Ovary (tissue), 3 donors: ENCODE measurements around the gene TTC23.

ENCODE experiments used
- POLR2A ChIP-seq: fragments of 450-650 bp; IDR thresholded peaks from one replicate; pipeline ENCODE4 v1.6.1; 2017; ENCODE audit warnings: antibody characterized with exemption, mild to moderate bottlenecking, moderate library complexity
- TF ChIP-seq, protein P1 (sequence below), 3 donors: fragments of 450-650 bp in 2 of 3; fragments of 200-600 bp in 1 of 3; IDR thresholded peaks; one replicate each; pipeline versions ENCODE4 v1.5.1 to v1.8.0; 2016 to 2022; ENCODE audit warnings: antibody characterized with exemption in 3 of 3, mild to moderate bottlenecking in 1 of 3
- donor health status: DM: no; HTN: no; CAD: no.

DNA sequence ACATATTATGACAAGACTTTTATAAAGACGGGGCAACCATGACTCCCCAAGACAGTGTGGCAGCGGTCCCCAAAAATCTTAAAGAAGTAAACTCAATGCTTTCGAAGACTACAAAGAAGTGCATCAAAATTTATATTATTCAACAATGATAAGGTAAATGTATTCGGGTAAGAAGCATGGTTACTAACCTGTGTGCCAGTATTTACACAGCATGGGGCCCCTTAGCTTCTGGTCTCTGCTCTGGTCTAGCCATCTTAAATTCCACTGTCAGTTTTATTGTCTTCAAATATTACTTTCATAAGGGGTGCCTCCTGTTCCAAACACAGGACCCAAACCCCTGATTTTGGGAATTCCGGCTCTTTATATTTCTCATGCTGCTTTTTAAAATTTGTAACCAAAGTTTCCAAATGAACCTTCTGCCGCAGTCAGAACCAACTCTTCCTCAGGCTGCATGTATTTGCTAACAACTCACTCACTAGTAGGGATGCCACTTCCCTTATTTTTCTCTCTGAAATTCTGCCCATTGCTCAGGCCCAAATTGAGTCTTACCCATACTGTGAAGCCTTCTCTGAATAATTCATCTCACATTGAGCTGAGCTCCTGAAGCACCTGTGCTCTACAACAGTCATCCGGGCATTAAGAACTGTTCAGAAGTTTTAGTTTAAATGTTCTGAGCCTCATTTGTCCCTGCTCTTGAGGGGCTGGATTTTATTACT is 1.2 kb downstream of the TTC23 start:
- TF ChIP-seq, protein P1, sequence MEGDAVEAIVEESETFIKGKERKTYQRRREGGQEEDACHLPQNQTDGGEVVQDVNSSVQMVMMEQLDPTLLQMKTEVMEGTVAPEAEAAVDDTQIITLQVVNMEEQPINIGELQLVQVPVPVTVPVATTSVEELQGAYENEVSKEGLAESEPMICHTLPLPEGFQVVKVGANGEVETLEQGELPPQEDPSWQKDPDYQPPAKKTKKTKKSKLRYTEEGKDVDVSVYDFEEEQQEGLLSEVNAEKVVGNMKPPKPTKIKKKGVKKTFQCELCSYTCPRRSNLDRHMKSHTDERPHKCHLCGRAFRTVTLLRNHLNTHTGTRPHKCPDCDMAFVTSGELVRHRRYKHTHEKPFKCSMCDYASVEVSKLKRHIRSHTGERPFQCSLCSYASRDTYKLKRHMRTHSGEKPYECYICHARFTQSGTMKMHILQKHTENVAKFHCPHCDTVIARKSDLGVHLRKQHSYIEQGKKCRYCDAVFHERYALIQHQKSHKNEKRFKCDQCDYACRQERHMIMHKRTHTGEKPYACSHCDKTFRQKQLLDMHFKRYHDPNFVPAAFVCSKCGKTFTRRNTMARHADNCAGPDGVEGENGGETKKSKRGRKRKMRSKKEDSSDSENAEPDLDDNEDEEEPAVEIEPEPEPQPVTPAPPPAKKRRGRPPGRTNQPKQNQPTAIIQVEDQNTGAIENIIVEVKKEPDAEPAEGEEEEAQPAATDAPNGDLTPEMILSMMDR (IDR thresholded peaks at IDR 0.05): no peak
- no peak for TF ChIP-seq POLR2A
